Tibial nerve (tissue), 4 donors: Measurements from ENCODE around the gene PLCXD3. TPM values are rescaled to one million over a fixed set of nuclear protein-coding genes. Genes with fewer than 3 reads are reported as not detected.

Experiments
- DNase-seq, 2 donors: peaks; one replicate each; pipeline ENCODE4 v3.0.0-alpha.2; 2019; ENCODE audit warnings: low spot score in 2 of 2
- H3K27ac ChIP-seq, 4 donors: fragments of 200-600 bp; sonication (generic) in 3 of 4; one replicate each; pipeline ENCODE4 v1.5.1; 2017 to 2019; ENCODE audit warnings: mild to moderate bottlenecking in 1 of 4
- H3K27me3 ChIP-seq, 2 donors: fragments of 200-600 bp; sonication (generic) in 1 of 2; one replicate each; pipeline versions ENCODE4 v1.5.1 to v1.6.0; 2017 to 2019
- H3K36me3 ChIP-seq, 3 donors: fragments of 200-600 bp; sonication (generic); one replicate each; pipeline ENCODE4 v1.5.1; 2018 to 2019
- H3K4me1 ChIP-seq, 4 donors: fragments of 200-600 bp; sonication (generic) in 3 of 4; one replicate each; pipeline ENCODE4 v1.5.1; 2017 to 2019
- H3K4me3 ChIP-seq, 4 donors: fragments of 200-600 bp; sonication (generic) in 3 of 4; one replicate each; pipeline ENCODE4 v1.5.1; 2017 to 2019; ENCODE audit warnings: mild to moderate bottlenecking in 1 of 4, moderate library complexity in 1 of 4
- H3K9me3 ChIP-seq, 4 donors: fragments of 200-600 bp; sonication (generic) in 3 of 4; one replicate each; pipeline ENCODE4 v1.5.1; 2017 to 2019
- CTCF ChIP-seq, 5 experiments: fragments of 200-600 bp in 3 of 5; fragments of 450-650 bp in 2 of 5; sonication (generic) in 3 of 5; IDR thresholded peaks; one replicate each; pipeline ENCODE4 v1.5.1; 2016 to 2019; ENCODE audit warnings: antibody characterized with exemption in 5 of 5, mild to moderate bottlenecking in 3 of 5, moderate library complexity in 2 of 5
- EP300 ChIP-seq, 2 donors: sonication (generic); formaldehyde crosslinking; IDR thresholded peaks; one replicate each; pipeline ENCODE4 v1.6.1; 2017; ENCODE audit warnings: antibody characterized with exemption in 2 of 2, mild to moderate bottlenecking in 1 of 2
- POLR2A ChIP-seq, 2 donors: fragments of 450-650 bp; IDR thresholded peaks; one replicate each; pipeline ENCODE4 v1.6.1; 2017; ENCODE audit warnings: antibody characterized with exemption in 2 of 2, mild to moderate bottlenecking in 2 of 2, moderate library complexity in 2 of 2
- WGBS, 2 donors: methylation state at CpG; one replicate each; pipeline ENCODE4 v1.1.5; 2018; 5-methylcytosine and 5-hydroxymethylcytosine counted together
- total RNA-seq, 4 donors: library from RNA; depleted of rRNA; stranded (reverse); fragments of >200 nt; gene quantifications; one replicate each; pipeline ENCODE4 v1.1.0, GENCODE V29; 2016

Gene PLCXD3
- total RNA-seq, 4 donors from 2014 or later, result 2.1 to 7.9 (median 7.0) TPM

DNA sequence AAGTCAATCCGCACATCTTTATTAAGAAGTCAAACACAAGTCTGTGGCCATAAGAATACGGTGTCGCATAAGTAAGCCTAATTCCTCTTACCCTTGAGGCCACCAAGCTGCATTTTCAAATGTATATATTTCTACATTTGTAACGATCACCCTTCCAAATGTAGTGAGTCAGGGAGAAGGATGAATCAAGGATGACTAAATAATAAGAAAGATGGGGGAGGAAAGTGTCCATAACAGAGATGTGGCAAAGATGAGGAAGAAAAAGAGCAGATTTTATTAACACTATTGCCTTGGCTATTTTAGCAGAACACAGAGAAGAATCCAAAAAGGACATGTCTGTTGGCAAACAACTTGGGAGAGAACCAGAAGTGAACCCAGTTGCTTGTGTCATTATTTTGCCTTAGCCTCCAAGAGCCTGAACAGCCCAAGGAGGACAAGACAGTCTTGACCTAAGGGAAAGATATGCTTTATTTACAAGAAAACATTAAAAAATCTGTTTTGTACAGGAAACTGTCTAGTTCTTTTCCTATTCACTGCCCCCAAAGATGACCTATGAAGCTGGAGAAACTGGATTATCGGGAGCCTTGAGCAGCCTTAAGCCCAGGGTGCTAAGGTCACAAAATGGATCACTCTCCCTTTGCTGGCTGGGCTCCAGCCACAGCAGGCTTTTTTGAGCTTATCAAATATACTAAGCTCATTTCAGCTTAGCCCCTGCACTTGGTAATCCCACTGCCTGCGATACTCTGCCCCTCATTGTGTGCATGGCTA is 101.5 kb downstream of the PLCXD3 start:
- WGBS, 2 donors, result 82 to 84% methylated on average over 6 of the region's 6 CpGs
- Histone ChIP-seq H3K4me1 (peaks cover 0 to 5% (median 0%) of the 10 kb centered on the region in 4 donors), H3K27ac (no peak overlapping the region), H3K27me3 (no peaks in the 10 kb centered on the region), H3K36me3 (no peaks in the 10 kb centered on the region), H3K4me3 (no peak overlapping the region), H3K9me3 (no peaks in the 10 kb centered on the region)
- TF ChIP-seq CTCF (IDR thresholded peaks at IDR 0.05), result no peak
- TF ChIP-seq EP300 (IDR thresholded peaks at IDR 0.05), result no peak
- no peak for DNase-seq

DNA sequence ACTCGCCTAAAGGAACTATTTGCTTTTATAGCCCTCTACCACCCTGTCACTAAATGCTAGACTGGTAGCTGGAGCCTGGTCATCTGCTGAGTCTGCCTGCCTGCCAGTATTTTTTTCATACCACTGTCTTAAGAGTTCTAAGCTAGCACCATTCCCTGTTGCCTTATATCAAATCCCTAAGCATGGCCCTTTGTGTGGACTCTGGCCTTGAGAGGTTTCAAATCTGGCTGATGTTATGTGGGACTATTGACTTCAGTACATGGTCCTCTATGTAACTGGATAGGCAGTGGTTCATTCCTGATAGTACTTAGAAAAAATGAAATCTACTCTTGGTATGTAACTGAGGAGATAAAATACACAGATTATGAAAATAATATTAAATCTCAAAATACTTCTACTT is 103.5 kb downstream of the PLCXD3 start:
- 73 to 89% methylated on average over 1 of the region's 1 CpG for WGBS, 2 donors
- Histone ChIP-seq H3K4me3 (no peak overlapping the region), H3K36me3 (no peaks in the 10 kb centered on the region), H3K9me3 (no peaks in the 10 kb centered on the region), H3K27me3 (no peaks in the 10 kb centered on the region), H3K4me1 (peaks cover 0 to 5% (median 0%) of the 10 kb centered on the region in 4 donors), H3K27ac (no peak overlapping the region)
- no peak for TF ChIP-seq POLR2A (IDR thresholded peaks at IDR 0.05)
- TF ChIP-seq EP300 (IDR thresholded peaks at IDR 0.05), result no peak
- TF ChIP-seq CTCF (IDR thresholded peaks at IDR 0.05), result no peak
- no peak for DNase-seq

- Histone ChIP-seq H3K27me3 (no peaks in the 10 kb centered on the region), H3K4me1 (peaks cover 0 to 5% (median 0%) of the 10 kb centered on the region in 4 donors), H3K36me3 (no peaks in the 10 kb centered on the region), H3K4me3 (no peak overlapping the region), H3K9me3 (no peaks in the 10 kb centered on the region), H3K27ac (no peak overlapping the region)
- 83 to 85% methylated on average over 1 of the region's 1 CpG for WGBS, 2 donors
- no peak for TF ChIP-seq POLR2A (IDR thresholded peaks at IDR 0.05)
- TF ChIP-seq EP300 (IDR thresholded peaks at IDR 0.05), result no peak
- TF ChIP-seq CTCF (IDR thresholded peaks at IDR 0.05), result no peak
- DNase-seq, result no peak
Observed at GRCh38 chr5:41406424-41406823, 104.0 kb downstream of the PLCXD3 start.

DNA sequence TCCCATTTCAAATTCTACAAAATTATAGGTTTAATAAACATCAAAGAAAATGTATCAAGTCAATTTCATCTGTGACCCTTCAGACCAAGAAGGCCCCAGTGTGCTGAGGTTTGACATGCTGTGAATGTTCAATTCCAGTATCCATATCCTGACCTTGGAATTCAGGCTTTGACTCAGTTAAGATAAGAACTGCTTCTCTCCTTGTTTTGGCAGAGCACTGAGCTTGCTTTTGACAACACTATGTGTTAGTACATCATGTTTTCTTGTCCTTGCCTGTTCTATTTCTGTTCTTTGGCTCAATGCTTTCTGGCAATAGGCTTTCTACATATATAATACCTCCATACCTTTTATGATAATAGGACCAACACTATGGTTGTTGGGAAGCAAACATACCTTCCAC is 105.6 kb downstream of the PLCXD3 start:
- H3K27me3 ChIP-seq, result no peaks in the 10 kb centered on the region
- TF ChIP-seq POLR2A (IDR thresholded peaks at IDR 0.05), result no peak
- no peak for TF ChIP-seq EP300 (IDR thresholded peaks at IDR 0.05)
- TF ChIP-seq CTCF (IDR thresholded peaks at IDR 0.05), result no peak
- no peak overlapping the region for H3K27ac ChIP-seq
- no peak overlapping the region for H3K4me3 ChIP-seq
- no peak for DNase-seq
- H3K4me1 ChIP-seq, result peaks cover 0 to 5% (median 0%) of the 10 kb centered on the region in 4 donors
- peaks cover 0 to 2% (median 0%) of the 10 kb centered on the region in 4 donors for H3K9me3 ChIP-seq
- H3K36me3 ChIP-seq, result no peaks in the 10 kb centered on the region

DNA sequence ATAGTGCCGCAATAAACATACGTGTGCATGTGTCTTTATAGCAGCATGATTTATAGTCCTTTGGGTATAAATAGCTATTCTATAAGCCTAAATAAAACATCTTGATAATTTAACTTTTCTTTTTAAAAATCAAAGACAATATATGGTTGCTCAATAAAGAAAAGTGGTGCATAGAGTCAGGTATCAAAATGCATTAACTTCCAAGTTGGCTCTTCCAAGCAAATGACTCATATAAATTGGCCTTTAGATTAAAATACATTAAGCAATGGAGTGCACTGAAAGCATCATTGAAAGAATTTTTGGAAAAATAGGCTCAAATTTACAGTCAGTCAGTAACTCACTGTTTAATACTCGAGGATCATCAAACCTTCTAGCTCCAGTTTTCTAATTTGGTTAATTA is 106.6 kb downstream of the PLCXD3 start:
- peaks cover 0 to 11% (median 0%) of the 10 kb centered on the region in 4 donors for H3K9me3 ChIP-seq
- DNase-seq, result no peak
- H3K4me3 ChIP-seq, result no peak overlapping the region
- 92 to 95% methylated on average over 3 of the region's 3 CpGs for WGBS, 2 donors
- TF ChIP-seq POLR2A (IDR thresholded peaks at IDR 0.05) (no peak), EP300 (IDR thresholded peaks at IDR 0.05) (no peak), CTCF (IDR thresholded peaks at IDR 0.05) (no peak)
- H3K36me3 ChIP-seq, result no peaks in the 10 kb centered on the region
- no peaks in the 10 kb centered on the region for H3K27me3 ChIP-seq
- H3K4me1 ChIP-seq, result peaks cover 0 to 2% (median 0%) of the 10 kb centered on the region in 4 donors
- H3K27ac ChIP-seq, result no peak overlapping the region
